ENCODE results near the gene GRIK4. TPM values are rescaled to one million over a fixed set of nuclear protein-coding genes. Genes with fewer than 3 reads are reported as not detected.

The GRIK4 gene
- total and polyA plus RNA-seq, 2 of the 4 experiments (the other 2 are of a cell fraction) = 0.18 to 0.38 TPM

DNA sequence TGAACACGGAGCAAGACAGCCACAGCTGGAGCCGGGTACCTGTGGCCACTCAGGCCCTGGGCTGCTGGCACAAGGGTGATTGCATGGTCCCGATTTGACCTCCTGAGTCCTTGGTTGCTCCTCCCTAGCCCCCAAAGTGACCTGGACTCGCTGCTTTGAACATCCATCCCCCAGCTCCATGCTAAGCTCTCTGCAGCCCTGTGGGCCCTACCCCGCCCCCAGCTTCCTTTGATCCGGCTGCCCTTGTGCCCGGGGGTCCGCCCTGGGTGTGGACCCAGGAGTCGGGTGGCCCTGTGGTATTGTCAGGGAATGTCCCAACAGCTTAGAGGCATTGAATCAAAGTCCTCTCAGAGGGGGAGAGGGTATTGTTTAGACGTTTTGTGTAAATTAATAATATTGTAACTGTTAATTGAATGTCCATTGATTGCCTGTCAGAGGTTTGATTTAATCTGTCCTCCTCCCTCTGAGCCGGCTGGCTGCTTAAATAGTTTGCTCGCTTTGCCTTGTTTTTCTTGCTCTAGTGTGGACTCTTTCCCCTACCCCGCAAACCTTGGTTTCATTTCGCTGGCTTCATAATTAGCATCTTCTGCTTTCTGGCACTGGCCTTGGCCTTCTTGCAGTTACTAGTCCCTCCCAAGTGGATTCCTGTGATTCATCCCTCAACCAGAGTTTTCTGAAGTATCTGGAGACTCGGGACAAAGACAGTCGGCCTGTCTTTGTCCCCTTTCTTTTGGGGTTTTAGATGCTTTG lies 20.7 kb downstream of the GRIK4 start:
- Histone ChIP-seq H3K23ac (ENCODE audit: low read depth, low read length) (peak overlapping the region; percentile 26; the same call in 1 of the 2 replicates), H3K4me3 (ENCODE audit: insufficient read depth, low read depth, low read length) (no peak overlapping the region), H3K4me2 (ENCODE audit: low read depth, low read length) (peak overlapping the region; percentile 44), H3K79me1 (ENCODE audit: low read depth in 1 of 2, low read length in 2 of 2) (no peaks in the 10 kb centered on the region), H2BK20ac (ENCODE audit: low read depth, low read length) (peak overlapping the region; percentile 71), H3K36me3 (ENCODE audit: control insufficient read depth, insufficient read depth, low read length) (no peaks in the 10 kb centered on the region), H2AK9ac (replicated peaks; ENCODE audit: low read depth, low read length, poor library complexity) (peak overlapping the region; percentile 39), H2AFZ (replicated peaks; ENCODE audit: low read length, poor library complexity) (peak overlapping the region; percentile 83), H3K9me3 (ENCODE audit: control insufficient read depth, insufficient read depth, low read length) (no peaks in the 10 kb centered on the region), H3K18ac (ENCODE audit: low read depth, low read length) (no peak overlapping the region), H3K9me1 (ENCODE audit: insufficient read depth, low read length) (peaks cover 4% of the 10 kb centered on the region; the same call in 1 of the 2 replicates), H2BK15ac (ENCODE audit: low read depth, low read length) (no peak overlapping the region; the same call in 2 of the 3 replicates), H3K14ac (replicated peaks; ENCODE audit: low read depth, low read length) (0 out of 2 replicates have a peak overlapping the region, but pooled peaks have one; percentile 23), H4K8ac (ENCODE audit: low read depth in 2 of 2, low read length in 2 of 2) (peak overlapping the region in 1 of 2 experiments; percentile 60; a peak in 2 of 4 replicates), H2AK5ac (ENCODE audit: low read depth, low read length) (no peak overlapping the region), H2BK5ac (ENCODE audit: low read depth, low read length, poor library complexity, severe bottlenecking) (no peak overlapping the region), H4K5ac (ENCODE audit: low read depth, low read length) (no peak overlapping the region), H4K91ac (ENCODE audit: insufficient read depth, low read depth, low read length) (peak overlapping the region; percentile 81), H3K27me3 (ENCODE audit: control insufficient read depth, insufficient read depth, low read length) (no peaks in the 10 kb centered on the region), H3K4ac (ENCODE audit: low read depth, low read length) (peak overlapping the region; percentile 42), H3K56ac (ENCODE audit: extremely low read depth, insufficient read depth, low read length) (no peak overlapping the region), H3K9ac (ENCODE audit: low read depth, low read length) (peak overlapping the region; percentile 25; the same call in 1 of the 2 replicates), H3K4me1 (ENCODE audit: control insufficient read depth, insufficient read depth, low read length) (peaks cover 9% of the 10 kb centered on the region), H3K27ac (ENCODE audit: insufficient read depth, low read length) (peak overlapping the region; percentile 42; the same call in 1 of the 2 replicates), H2BK120ac (ENCODE audit: low read depth, low read length) (peak overlapping the region; percentile 62), H4K20me1 (ENCODE audit: insufficient read depth, low read length) (no peaks in the 10 kb centered on the region)
- TF ChIP-seq CHD1 (IDR thresholded peaks at IDR 0.05; ENCODE audit: low read depth, low read length) (no peak), BHLHE40 (IDR thresholded peaks at IDR 0.05; ENCODE audit: low read depth, low read length) (no peak), SMC3 (IDR thresholded peaks at IDR 0.05; ENCODE audit: low read depth, low read length) (no peak), RFX5 (IDR thresholded peaks at IDR 0.05; ENCODE audit: low read depth, low read length) (no peak), RAD21 (IDR thresholded peaks at IDR 0.05; ENCODE audit: low read length) (no peak), CEBPB (IDR thresholded peaks at IDR 0.05; ENCODE audit: low read depth, low read length) (no peak), FOS (IDR thresholded peaks at IDR 0.05; ENCODE audit: low read depth, low read length) (no peak), MXI1 (IDR thresholded peaks at IDR 0.05; ENCODE audit: borderline replicate concordance, low read depth, low read length) (no peak), POLR2A (IDR thresholded peaks at IDR 0.05; ENCODE audit: low read depth, low read length) (no peak)
- TF ChIP-seq, protein P1, sequence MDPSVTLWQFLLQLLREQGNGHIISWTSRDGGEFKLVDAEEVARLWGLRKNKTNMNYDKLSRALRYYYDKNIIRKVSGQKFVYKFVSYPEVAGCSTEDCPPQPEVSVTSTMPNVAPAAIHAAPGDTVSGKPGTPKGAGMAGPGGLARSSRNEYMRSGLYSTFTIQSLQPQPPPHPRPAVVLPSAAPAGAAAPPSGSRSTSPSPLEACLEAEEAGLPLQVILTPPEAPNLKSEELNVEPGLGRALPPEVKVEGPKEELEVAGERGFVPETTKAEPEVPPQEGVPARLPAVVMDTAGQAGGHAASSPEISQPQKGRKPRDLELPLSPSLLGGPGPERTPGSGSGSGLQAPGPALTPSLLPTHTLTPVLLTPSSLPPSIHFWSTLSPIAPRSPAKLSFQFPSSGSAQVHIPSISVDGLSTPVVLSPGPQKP (IDR thresholded peaks at IDR 0.05; ENCODE audit: borderline replicate concordance, low read depth, low read length) = no peak
- TF ChIP-seq, protein P2, sequence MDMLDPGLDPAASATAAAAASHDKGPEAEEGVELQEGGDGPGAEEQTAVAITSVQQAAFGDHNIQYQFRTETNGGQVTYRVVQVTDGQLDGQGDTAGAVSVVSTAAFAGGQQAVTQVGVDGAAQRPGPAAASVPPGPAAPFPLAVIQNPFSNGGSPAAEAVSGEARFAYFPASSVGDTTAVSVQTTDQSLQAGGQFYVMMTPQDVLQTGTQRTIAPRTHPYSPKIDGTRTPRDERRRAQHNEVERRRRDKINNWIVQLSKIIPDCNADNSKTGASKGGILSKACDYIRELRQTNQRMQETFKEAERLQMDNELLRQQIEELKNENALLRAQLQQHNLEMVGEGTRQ (IDR thresholded peaks at IDR 0.05; ENCODE audit: low read depth, low read length) = no peak
- dilution Hi-C loops (cut with HindIII; ENCODE audit: low sequenced_read_pairs, unreplicated experiment) (no loop called here), in situ Hi-C loops (cut with MboI; ENCODE audit: low sequenced_read_pairs) (no loop called here), intact Hi-C loops (cut with micrococcal nuclease) (no loop called here)
- 75% methylated on average over 4 of the region's 16 CpGs; no CpG with 5 or more reads in 1 of the 2 experiments for WGBS, 2 experiments (ENCODE audit: extremely low coverage in 2 of 2, insufficient read length in 1 of 2)
- ATAC-seq (ENCODE audit: low read depth) (peak; percentile 88), DNase-seq (peak; percentile 71)
- ChIA-PET CTCF (interaction anchor here (0.8 to 1.1 kb wide), 2 partner anchors 21 to 153 kb away, joined by 3 read pairs; partner anchors contain the start of gene GRIK4), POLR2A (ENCODE audit: unreplicated experiment) (no interaction called here)
- no TSS peak for BruUV-seq (replicated peaks)
